HK-2 (cell line): ENCODE data around the gene GPER1.
"Not testable (repeated sequence)": the region's sequence is repeated elsewhere in the genome, so short reads cannot be mapped to it uniquely, and the experiment has no call there.

ENCODE experiments used
- DNase-seq: peaks from one replicate; pipeline ENCODE4 v3.0.0-alpha.2; 2018; ENCODE audit not compliant: unreplicated experiment

The GPER1 gene

DNA sequence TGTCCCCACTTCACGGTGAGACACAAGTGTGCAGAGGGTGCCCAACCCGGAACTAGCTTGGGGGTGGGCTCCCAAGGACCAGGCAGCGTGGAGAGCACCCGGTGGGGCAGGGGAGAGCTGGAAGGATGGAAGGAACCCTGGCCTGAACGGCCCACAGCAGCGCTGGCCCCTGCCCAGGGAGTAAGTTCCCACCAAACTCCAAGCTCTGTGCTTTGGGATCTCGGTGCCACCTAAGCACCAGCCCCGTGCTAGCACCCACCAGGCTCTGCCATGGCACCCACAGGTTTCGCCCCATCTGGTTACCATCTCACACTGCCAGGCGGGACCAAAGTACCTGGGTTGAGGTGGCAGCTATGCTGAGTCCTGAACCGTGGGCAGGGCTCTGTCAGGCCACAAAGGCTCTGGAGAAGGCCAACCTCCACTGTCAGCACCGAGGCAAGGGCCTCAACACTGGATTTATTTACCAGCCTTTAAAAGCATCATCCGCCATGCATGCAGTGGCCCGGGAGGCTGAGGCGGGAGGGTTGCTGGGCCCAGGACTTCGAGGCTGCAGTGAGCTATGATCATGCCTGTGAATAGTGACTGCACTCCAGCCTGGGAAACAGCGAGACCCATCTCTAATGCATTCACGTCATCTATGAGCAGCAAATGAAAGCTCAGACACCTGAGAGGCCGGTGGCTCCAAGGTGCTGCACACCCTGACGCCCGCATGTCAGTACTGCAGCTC is 16.0 kb downstream of the GPER1 start:
- DNase-seq, result no peak

- no peak for DNase-seq
These were observed 16.7 kb downstream of the GPER1 start for GRCh38 chr7:1104516-1105179.

- no peak for DNase-seq
These were observed 17.3 kb downstream of the GPER1 start for GRCh38 chr7:1105189-1105588.

- no peak for DNase-seq
These were observed 18.3 kb downstream of the GPER1 start for GRCh38 chr7:1106063-1106792.

DNA sequence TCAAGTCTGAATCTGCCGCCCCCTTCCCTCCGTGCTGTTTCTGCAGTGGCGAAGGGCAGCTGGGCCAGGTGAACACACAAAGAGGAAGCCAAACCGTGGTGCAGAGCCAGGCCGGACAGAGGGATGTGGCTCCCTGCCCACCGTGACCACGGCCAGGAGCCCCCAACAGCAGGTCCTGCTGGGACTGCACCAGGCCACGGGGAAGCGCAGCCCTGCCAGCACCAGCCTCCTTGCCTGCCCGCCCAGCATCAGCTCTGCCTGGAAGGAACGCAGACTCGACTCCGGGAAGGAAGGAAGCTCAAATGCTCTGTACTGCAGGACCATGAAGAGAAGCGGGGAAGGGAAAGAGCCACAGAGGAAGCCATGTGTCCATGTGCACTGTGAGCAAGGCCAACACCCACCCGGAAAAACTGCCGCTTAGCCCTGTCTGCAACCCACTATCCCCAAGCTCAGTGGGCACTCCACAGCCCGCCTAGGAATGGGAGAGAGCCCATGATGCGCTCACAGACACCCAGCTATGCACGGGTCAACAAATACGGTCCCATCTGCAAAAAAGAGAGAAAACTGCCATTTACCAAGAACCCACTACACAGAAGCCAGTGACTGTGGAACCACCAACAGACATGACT is 19.0 kb downstream of the GPER1 start:
- no peak for DNase-seq

GRCh38 chr7:1108264-1108920 is 20.5 kb downstream of the GPER1 start:
- no peak for DNase-seq

DNA sequence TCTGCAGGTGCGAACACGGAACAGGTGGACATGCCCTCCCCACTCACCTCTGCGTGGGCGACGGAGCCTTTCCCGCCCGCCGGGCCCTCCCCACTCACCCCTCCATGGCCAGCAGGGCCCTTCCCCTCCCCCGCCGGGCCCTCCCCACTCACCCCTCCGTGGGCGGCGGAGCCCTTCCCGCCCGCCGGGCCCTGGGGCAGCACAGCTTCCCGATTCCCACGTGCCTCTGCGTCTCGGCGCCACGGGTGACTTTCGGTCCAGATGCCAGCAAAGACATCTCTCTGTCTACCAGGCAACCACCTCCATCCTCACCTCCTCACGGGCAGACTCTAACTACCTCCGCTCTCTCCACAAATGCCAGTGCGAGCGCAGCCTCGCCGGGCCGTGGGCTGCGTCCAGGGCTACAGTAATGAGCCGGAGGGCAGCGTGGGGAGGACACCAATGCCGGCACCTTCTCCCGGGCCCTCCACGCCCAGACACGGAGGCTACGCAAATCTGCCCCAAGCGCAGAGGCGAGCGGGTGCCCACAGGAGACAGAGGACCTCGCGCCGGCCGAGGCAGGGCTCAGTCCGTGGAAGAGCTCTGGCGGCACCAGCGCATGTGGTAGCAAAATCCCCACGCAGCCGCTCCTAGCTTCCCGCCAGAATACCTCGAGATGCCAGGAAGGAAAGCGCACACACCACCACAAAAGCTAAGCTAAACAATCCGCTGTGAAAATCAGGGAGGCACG is 21.8 kb downstream of the GPER1 start:
- DNase-seq, result no peak

GRCh38 chr7:1110358-1110757 is 22.4 kb downstream of the GPER1 start:
- DNase-seq, result no peak

DNA sequence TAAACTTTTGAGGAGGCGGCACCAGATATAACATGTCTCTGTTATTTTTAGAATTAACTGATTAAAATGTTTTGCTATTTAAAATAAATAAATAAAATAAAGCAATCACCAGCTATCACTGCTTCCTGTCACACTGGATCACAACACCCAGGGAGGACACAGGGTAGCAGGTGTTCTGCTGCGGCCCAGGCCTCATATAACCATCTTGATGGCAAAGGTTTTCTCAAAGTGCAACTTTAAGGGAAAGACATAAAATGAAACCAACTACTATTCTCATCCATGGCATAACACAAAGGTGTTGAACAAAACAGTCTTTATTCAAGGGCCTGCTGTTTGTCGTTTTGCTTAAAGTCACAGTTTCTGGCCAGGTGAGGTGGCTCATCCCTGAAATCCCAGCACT is 23.2 kb downstream of the GPER1 start:
- DNase-seq, result no peak

DNA sequence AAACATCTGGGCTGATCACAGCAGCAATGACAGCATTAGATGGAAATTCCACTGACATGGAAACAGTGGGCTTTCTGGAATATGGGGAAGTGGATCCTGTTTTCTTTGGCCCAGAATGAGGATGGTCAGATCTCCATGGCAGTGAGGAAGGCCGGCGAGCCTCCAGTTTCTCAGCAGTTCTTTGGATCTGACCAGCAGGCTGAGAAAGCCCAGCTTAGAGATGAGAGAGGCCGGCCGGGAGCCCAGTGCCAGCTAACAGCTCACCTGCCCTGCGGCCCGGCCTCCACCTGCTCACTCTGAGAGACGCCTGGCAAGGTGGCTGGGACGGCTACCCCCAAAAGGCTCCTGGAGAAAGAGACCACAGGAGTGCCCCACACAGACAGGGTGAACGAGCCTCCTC is 24.2 kb downstream of the GPER1 start:
- DNase-seq, result no peak

DNA sequence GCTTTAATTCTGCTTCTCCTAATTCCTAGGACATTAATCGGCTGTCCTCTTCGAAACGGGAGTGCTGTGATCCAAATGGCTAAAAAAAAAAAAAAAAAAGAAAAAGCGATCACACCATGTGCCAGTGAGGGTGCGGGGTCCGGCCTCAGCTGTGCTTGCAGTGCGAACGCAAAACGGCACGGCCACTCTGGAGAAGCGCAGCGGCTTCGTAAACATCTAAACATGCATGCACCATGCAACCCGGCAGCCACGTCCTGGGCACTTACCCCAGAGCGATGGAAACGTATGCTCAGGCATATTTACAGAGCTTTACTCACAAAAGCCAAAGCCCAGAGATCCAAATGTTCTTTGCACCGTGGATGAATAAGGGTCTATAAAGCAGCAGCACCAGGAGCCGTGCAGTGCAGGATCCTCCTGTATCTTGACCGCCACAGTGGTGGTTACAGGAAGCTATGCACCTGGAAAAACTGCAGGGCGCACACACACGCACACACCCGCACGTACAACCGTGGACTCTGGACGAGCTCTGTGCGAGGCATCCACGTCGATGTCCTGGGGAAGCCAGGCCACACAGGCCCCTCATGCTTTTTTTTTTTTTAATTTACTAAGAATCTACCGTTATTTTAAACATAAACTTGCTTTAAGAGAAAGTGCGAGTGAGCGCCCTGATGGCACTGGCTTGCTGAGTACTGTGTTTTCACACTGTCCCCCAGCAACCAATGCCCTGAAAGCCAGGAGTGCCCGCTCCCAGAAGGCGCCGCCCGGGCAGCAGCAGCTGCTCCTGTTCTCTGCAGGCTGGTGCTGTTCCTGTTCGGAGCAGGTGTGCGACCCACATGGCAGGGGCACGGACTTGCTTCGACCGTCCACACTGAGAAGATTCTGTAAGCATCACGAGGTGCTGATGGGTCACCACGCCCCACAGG is 25.0 kb downstream of the GPER1 start:
- no peak for DNase-seq

DNA sequence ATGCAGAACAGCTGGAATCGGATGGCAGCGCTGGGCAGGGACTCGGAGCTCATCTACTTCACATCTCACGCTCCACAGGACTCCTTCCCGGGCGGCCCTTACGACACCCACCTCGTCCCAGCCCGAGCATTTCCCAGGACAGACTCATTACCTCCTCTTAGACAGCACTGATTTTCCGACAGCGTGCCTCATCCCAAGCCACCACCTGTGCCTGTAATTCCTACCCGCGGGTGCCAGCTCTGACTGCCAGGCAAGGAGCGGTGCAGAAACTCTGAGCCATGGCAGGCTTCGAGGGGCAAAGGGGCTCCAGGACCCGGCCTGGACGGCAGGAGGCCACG is 25.6 kb downstream of the GPER1 start:
- no peak for DNase-seq

- no peak for DNase-seq
These were observed 26.2 kb downstream of the GPER1 start for GRCh38 chr7:1114088-1114487.

DNA sequence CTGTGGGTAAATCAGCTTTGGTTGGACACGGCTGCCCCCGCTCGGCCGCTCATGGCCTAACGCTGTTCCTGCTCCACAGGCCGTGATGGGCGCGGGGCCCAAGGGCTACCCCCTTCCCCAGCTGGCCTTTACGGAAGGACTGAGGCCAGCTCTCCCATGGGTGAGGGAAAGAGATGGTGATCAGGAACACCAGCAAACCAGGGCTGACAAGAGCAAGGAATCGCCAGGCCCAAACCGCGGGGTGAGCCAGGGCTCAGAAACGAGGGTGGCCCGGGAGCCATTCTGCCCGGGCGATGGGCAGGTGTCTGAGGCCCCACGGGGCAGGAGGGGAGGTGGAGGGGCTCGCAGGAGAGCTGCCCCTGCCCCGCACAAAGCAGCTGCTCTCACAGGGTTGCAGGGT is 26.6 kb downstream of the GPER1 start:
- DNase-seq, result no peak

DNA sequence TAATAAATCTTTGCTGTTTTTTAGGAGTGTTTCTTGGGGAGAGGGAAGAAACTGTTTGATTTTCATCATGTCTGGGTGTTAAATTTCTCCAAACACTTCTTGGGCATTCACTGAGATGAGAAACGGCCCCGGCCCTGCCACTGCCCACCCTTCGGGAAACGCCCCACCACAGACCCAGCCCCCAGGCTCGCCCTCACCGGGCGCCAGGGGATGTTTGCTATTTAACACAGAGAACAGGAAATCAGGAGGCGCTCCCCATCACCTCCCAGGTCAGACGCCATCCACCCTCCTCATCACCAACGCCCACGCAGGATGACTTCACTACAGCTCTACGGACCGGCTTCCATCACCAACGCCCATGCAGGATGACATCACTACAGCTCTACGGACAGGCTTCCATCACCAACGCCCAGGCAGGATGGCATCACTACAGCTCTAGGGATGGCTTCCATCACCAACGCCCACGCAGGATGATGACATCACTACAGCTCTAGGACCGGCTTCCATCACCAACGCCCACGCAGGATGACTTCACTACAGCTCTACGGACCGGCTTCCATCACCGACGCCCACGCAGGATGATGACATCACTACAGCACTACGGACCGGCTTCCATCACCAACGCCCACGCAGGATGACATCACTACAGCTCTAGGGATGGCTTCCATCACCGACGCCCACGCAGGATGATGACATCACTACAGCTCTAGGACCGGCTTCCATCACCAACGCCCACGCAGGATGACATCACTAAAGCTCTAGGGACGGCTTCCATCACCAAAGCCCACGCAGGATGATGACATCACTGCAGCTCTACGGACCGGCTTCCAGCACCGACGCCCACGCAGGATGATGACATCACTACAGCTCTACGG is 27.5 kb downstream of the GPER1 start:
- not testable (repeated sequence) for DNase-seq

DNA sequence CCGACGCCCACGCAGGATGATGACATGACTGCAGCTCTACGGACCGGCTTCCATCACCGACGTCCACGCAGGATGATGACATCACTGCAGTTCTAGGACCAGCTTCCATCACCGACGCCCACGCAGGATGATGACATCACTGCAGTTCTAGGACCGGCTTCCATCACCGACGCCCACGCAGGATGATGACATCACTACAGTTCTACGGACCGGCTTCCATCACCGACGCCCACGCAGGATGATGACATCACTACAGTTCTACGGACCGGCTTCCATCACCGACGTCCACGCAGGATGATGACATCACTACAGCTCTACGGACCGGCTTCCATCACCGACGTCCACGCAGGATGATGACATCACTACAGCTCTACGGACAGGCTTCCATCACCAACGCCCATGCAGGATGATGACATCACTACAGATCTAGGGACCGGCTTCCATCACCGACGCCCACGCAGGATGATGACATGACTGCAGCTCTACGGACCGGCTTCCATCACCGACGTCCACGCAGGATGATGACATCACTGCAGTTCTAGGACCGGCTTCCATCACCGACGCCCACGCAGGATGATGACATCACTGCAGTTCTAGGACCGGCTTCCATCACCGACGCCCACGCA is 28.6 kb downstream of the GPER1 start:
- not testable (repeated sequence) for DNase-seq

- DNase-seq, result no peak
These were observed 29.5 kb downstream of the GPER1 start for GRCh38 chr7:1117321-1117928.

DNA sequence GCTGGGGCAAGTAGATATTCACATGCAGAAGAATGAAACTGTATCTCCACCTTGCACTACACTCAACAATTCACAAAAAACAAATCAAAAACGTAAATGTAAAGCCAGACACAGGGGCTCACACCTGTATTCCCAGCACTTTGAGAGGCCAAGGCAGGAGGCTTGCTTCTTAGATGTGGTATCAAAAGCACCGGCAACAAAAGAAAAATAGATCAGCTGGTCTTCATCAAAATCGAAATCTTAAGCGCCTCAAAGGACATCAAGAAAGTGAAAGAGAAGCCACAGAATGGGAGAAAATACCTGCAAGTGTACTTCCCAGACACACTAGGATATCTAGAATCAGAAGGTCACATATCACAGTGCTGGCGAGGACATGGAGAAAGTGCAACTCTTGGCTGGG is 31.3 kb downstream of the GPER1 start:
- DNase-seq, result no peak
